Esophagus (tissue), 2 donors: Measurements from ENCODE around the gene WBP1. TPM values are rescaled to one million over a fixed set of nuclear protein-coding genes. Genes with fewer than 3 reads are reported as not detected.
"Not testable (repeated sequence)": the region's sequence is repeated elsewhere in the genome, so short reads cannot be mapped to it uniquely, and the experiment has no call there.

Source experiments
- H3K27ac ChIP-seq, 2 donors: one replicate each; pipeline ENCODE4 v1.5.1; 2013; ENCODE audit warnings: low read depth in 2 of 2, mild to moderate bottlenecking in 2 of 2, inconsistent platforms in 1 of 2, low read length in 1 of 2, moderate library complexity in 1 of 2
- H3K27me3 ChIP-seq, 2 donors: one replicate each; pipeline ENCODE4 v1.6.1; 2013; ENCODE audit warnings: low read length in 2 of 2, control low read depth in 1 of 2, mild to moderate bottlenecking in 1 of 2; ENCODE audit not compliant: insufficient read depth in 2 of 2, control insufficient read depth in 1 of 2
- H3K36me3 ChIP-seq, 2 donors: one replicate each; pipeline ENCODE4 v1.6.1; 2013; ENCODE audit warnings: low read length in 1 of 2; ENCODE audit not compliant: control insufficient read depth in 2 of 2, insufficient read depth in 2 of 2
- H3K4me1 ChIP-seq, 2 donors: one replicate each; pipeline ENCODE4 v1.6.1; 2013; ENCODE audit warnings: low read length in 1 of 2; ENCODE audit not compliant: control insufficient read depth in 2 of 2, insufficient read depth in 2 of 2
- H3K4me3 ChIP-seq, 2 donors: one replicate each; pipeline ENCODE4 v1.5.1; 2013; ENCODE audit warnings: low read length in 2 of 2, mild to moderate bottlenecking in 2 of 2, low read depth in 1 of 2, moderate library complexity in 1 of 2
- H3K9me3 ChIP-seq, 2 donors: one replicate each; pipeline ENCODE4 v1.6.1; 2013; ENCODE audit warnings: mild to moderate bottlenecking in 2 of 2, low read depth in 1 of 2, low read length in 1 of 2, moderate library complexity in 1 of 2; ENCODE audit not compliant: control insufficient read depth in 2 of 2, insufficient read depth in 1 of 2
- WGBS, 2 donors: extraction: QIAGEN DNeasy Blood & Tissue Kit; methylation state at CpG; one replicate each; pipeline ENCODE4 v1.1.7; 2013; 5-methylcytosine and 5-hydroxymethylcytosine counted together
- polyA plus RNA-seq, 2 donors: library from polyadenylated mRNA; stranded (reverse); fragments of 200-250 nt; gene quantifications; one replicate each; pipeline ENCODE4 v1.2.3, GENCODE V29; 2013
- donor health status: healthy with polysubstance abuse.
- donor health status: Bipolar disorder and iron deficiency.

WBP1 gene
- polyA plus RNA-seq, 2 donors: 41.3 to 50.1 TPM

GRCh38 chr2:74481431-74481830, 23.2 kb downstream of the WBP1 start:
- Histone ChIP-seq H3K4me3 (peak overlapping the region; percentile 76 to 84), H3K36me3 (peaks cover 0 to 7% of the 10 kb centered on the region in 2 donors), H3K9me3 (no peaks in the 10 kb centered on the region), H3K27me3 (no peaks in the 10 kb centered on the region), H3K4me1 (peaks cover 13% of the 10 kb centered on the region in 2 donors), H3K27ac (no peak overlapping the region)
- 46 to 54% methylated on average over 3 of the region's 3 CpGs for WGBS, 2 donors

- Histone ChIP-seq H3K4me3 (peak overlapping the region; percentile 76 to 84), H3K36me3 (peaks cover 0 to 7% of the 10 kb centered on the region in 2 donors), H3K27me3 (no peaks in the 10 kb centered on the region), H3K9me3 (no peaks in the 10 kb centered on the region), H3K27ac (peak overlapping the region; percentile 81 to 98), H3K4me1 (peaks cover 13% of the 10 kb centered on the region in 2 donors)
- 1% methylated on average over 73 to 80 of the region's 80 CpGs for WGBS, 2 donors
Observed at GRCh38 chr2:74481961-74482800, 23.9 kb downstream of the WBP1 start.

GRCh38 chr2:74482801-74483674, 24.8 kb downstream of the WBP1 start, which contains the start of the genes CCDC142 and TTC31:
Gene CCDC142 (minus strand): TSS chr2:74482998. CDS start chr2:74482837, 161 bp downstream.
Gene TTC31 (plus strand): TSS chr2:74483081. CDS start chr2:74483096, 15 bp downstream.
- Histone ChIP-seq H3K27ac (peak within 1 kb of the TSS; percentile 88 to 98), H3K36me3 (peaks cover 0 to 5% of the 10 kb centered on the region in 2 donors)
- 1% methylated on average over 49 to 50 of the region's 50 CpGs for WGBS, 2 donors

GRCh38 chr2:74483675-74484164, 25.5 kb downstream of the WBP1 start:
- 72 to 81% methylated on average over 19 of the region's 19 CpGs for WGBS, 2 donors
- H3K36me3 ChIP-seq, H3K9me3 ChIP-seq, H3K27me3 ChIP-seq: not testable (repeated sequence)
- H3K4me3 ChIP-seq: peak overlapping the region in 1 of 2 donors; percentile 76
- peaks cover 13% of the 10 kb centered on the region in 2 donors for H3K4me1 ChIP-seq
- H3K27ac ChIP-seq: peak overlapping the region in 1 of 2 donors; percentile 98

More at GRCh38 chr2:74482801-74483674, 24.8 kb downstream of the WBP1 start, which contains the start of the genes CCDC142 and TTC31:
- peak within 1 kb of the TSS; percentile 76 to 84 for H3K4me3 ChIP-seq
- no peaks in the 10 kb centered on the region for H3K9me3 ChIP-seq
- H3K4me1 ChIP-seq: peaks cover 13% of the 10 kb centered on the region in 2 donors
- no peaks in the 10 kb centered on the region for H3K27me3 ChIP-seq

GRCh38 chr2:74486141-74486540, 27.9 kb downstream of the WBP1 start:
- Histone ChIP-seq H3K4me3 (no peak overlapping the region), H3K27me3 (no peaks in the 10 kb centered on the region), H3K9me3 (no peaks in the 10 kb centered on the region), H3K4me1 (peaks cover 8 to 9% of the 10 kb centered on the region in 2 donors), H3K27ac (no peak overlapping the region), H3K36me3 (peaks cover 6 to 15% of the 10 kb centered on the region in 2 donors)
- WGBS, 2 donors: 85 to 96% methylated on average over 2 of the region's 2 CpGs

GRCh38 chr2:74488643-74489481, 30.6 kb downstream of the WBP1 start:
- WGBS, 2 donors: 78 to 89% methylated on average over 9 of the region's 9 CpGs
- no peak overlapping the region for H3K27ac ChIP-seq
- no peaks in the 10 kb centered on the region for H3K4me1 ChIP-seq
- H3K9me3 ChIP-seq: no peaks in the 10 kb centered on the region
- no peak overlapping the region for H3K4me3 ChIP-seq
- H3K36me3 ChIP-seq: peaks cover 20 to 38% of the 10 kb centered on the region in 2 donors
- no peaks in the 10 kb centered on the region for H3K27me3 ChIP-seq

- 93 to 95% methylated on average over 9 of the region's 9 CpGs for WGBS, 2 donors
- peaks cover 20 to 38% of the 10 kb centered on the region in 2 donors for H3K36me3 ChIP-seq
- H3K4me3 ChIP-seq: no peak overlapping the region
- H3K27me3 ChIP-seq: no peaks in the 10 kb centered on the region
- no peak overlapping the region for H3K27ac ChIP-seq
- H3K4me1 ChIP-seq: no peaks in the 10 kb centered on the region
- H3K9me3 ChIP-seq: no peaks in the 10 kb centered on the region
Observed at GRCh38 chr2:74489906-74490305, 31.7 kb downstream of the WBP1 start.

- Histone ChIP-seq H3K27ac (no peak overlapping the region), H3K4me3 (no peak overlapping the region), H3K9me3 (no peaks in the 10 kb centered on the region), H3K4me1 (no peaks in the 10 kb centered on the region), H3K27me3 (no peaks in the 10 kb centered on the region), H3K36me3 (peaks cover 20 to 38% of the 10 kb centered on the region in 2 donors)
- 90 to 92% methylated on average over 12 of the region's 12 CpGs for WGBS, 2 donors
Observed at GRCh38 chr2:74491648-74492544, 33.7 kb downstream of the WBP1 start.
